AG09319 (cell line): ENCODE data around the gene KRT72.

Experiments
- DNase-seq: peaks from one replicate; pipeline ENCODE4 v3.0.0-alpha.2; 2010; ENCODE audit warnings: low read depth; ENCODE audit errors: extremely low read depth
- TF ChIP-seq, protein P1 (sequence below): IDR thresholded peaks from 2 replicates; pipeline ENCODE4 v1.5.1; 2011; ENCODE audit warnings: low read depth, mild to moderate bottlenecking, inconsistent platforms, low read length, moderate library complexity

KRT72 gene

DNA sequence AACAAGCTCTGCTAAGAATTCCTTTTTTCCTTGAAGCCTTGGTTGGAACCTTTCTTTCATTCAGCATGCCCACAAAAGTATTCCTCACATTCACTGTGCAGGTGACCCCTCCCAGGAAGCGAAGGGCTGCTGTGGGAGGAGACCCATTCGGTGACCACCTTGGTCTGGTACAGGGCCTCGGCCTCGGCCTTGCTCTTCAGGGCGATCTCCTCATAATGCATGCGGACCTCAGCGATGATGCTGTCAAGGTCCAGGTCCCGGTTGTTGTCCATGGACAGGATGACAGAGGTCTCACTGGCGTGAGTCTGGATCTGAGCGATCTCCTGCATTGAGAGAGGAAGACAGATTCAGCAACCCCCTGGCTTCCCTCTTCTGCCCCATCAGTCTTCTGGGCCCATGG, 30.8 kb downstream of the KRT72 start:
- DNase-seq, result no peak
- TF ChIP-seq, protein P1, sequence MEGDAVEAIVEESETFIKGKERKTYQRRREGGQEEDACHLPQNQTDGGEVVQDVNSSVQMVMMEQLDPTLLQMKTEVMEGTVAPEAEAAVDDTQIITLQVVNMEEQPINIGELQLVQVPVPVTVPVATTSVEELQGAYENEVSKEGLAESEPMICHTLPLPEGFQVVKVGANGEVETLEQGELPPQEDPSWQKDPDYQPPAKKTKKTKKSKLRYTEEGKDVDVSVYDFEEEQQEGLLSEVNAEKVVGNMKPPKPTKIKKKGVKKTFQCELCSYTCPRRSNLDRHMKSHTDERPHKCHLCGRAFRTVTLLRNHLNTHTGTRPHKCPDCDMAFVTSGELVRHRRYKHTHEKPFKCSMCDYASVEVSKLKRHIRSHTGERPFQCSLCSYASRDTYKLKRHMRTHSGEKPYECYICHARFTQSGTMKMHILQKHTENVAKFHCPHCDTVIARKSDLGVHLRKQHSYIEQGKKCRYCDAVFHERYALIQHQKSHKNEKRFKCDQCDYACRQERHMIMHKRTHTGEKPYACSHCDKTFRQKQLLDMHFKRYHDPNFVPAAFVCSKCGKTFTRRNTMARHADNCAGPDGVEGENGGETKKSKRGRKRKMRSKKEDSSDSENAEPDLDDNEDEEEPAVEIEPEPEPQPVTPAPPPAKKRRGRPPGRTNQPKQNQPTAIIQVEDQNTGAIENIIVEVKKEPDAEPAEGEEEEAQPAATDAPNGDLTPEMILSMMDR, result no peak

GRCh38 chr12:52568111-52568510, 33.2 kb downstream of the KRT72 start:
- DNase-seq, result no peak
- TF ChIP-seq, protein P1, result no peak

- no peak for DNase-seq
Observed at GRCh38 chr12:52566847-52567291, 34.4 kb downstream of the KRT72 start.

GRCh38 chr12:52564582-52564981, 36.7 kb downstream of the KRT72 start:
- DNase-seq, result no peak
- TF ChIP-seq, protein P1, result no peak

More at GRCh38 chr12:52566847-52567291, 34.4 kb downstream of the KRT72 start:
- TF ChIP-seq, protein P1, result no peak

DNA sequence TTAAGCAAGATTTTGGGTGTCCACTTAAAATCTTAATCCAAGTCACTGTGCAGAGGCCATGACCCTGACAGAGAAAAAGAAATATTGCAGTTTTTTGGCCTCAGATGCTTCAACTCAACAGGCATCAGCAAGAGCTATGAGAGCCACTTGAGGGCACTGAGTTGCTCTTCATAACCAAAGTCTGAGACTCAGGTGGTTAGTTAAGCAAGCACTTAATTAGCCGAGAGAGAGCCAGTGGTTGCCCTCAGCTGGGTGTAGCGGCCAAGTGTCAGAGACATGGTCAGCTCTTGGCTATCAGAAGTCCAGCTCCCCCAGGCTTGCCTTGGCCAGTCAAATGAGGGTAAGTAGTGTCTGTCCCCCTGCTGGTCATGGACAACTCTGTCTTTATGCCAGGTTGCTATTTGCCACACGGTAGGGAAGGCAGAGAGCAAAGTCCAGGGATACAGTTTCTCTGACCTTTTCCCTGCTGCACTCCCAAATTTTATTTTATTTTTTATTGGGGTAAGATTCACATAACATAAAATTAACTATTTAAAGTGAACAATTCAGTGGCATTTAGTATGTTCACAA, 39.3 kb downstream of the KRT72 start:
- DNase-seq, result no peak
- TF ChIP-seq, protein P1, result no peak; the same call in 1 of the 2 replicates

- DNase-seq, result no peak
- TF ChIP-seq, protein P1, result no peak
Observed at GRCh38 chr12:52559979-52560378, 41.3 kb downstream of the KRT72 start.

GRCh38 chr12:52558781-52559445, 42.4 kb downstream of the KRT72 start:
- DNase-seq, result no peak
- TF ChIP-seq, protein P1, result no peak
